BLaER1 (cell line): Measurements from ENCODE around the gene PIP4K2A.
"Not testable (repeated sequence)": the region's sequence is repeated elsewhere in the genome, so short reads cannot be mapped to it uniquely, and the experiment has no call there.

Experiments used
- H3K27ac ChIP-seq: shearing (Covaris generic); formaldehyde crosslinking; 2 replicates; pipeline ENCODE4 v1.8.1; 2022
- H3K27me3 ChIP-seq: shearing (Covaris generic); formaldehyde crosslinking; 2 replicates; pipeline ENCODE4 v1.8.1; 2022
- H3K36me3 ChIP-seq: shearing (Covaris generic); formaldehyde crosslinking; 2 replicates; pipeline ENCODE4 v1.8.1; 2022
- H3K4me1 ChIP-seq: shearing (Covaris generic); formaldehyde crosslinking; 2 replicates; pipeline ENCODE4 v1.8.1; 2022
- H3K4me2 ChIP-seq: shearing (Covaris generic); formaldehyde crosslinking; 2 replicates; pipeline ENCODE4 v1.8.1; 2022
- H3K4me3 ChIP-seq: shearing (Covaris generic); formaldehyde crosslinking; 2 replicates; pipeline ENCODE4 v1.8.1; 2022
- H3K9ac ChIP-seq: shearing (Covaris generic); formaldehyde crosslinking; 2 replicates; pipeline ENCODE4 v1.8.1; 2022
- H3K9me3 ChIP-seq: shearing (Covaris generic); formaldehyde crosslinking; 2 replicates; pipeline ENCODE4 v1.8.1; 2022
- H4K20me1 ChIP-seq: shearing (Covaris generic); formaldehyde crosslinking; 2 replicates; pipeline ENCODE4 v1.8.1; 2022
- Cebpa-rat ChIP-seq: shearing (Covaris generic); IDR thresholded peaks from 2 replicates; pipeline ENCODE4 v1.8.1; 2022

The PIP4K2A gene

DNA sequence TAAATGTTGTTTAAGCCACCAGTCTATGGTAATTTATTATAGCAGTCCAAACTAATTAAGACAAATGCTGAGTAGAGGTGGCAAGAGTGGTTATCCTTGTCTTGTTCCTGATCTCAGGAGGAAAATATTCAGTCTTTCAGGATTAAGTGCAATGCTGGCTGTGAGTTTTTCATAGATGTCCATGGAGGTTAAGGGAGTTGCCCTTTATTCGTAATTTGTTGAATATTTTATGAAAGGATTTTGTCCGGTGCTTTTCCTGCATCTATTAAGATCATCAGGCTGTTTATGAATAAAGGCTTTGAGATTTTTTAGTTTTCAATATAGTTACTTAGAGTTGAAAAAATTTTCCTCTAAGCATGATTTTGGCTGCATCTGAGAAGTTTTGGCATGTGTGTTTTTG is 186.9 kb downstream of the PIP4K2A start:
- H3K4me3 ChIP-seq, result no peak overlapping the region
- no peaks in the 10 kb centered on the region for H3K27me3 ChIP-seq
- H3K36me3 ChIP-seq, result 0 out of 2 replicates have a peak, but pooled peaks cover 6% of the 10 kb centered on the region
- H3K4me2 ChIP-seq, result no peak overlapping the region
- no peak overlapping the region for H3K27ac ChIP-seq
- H3K4me1 ChIP-seq, result no peaks in the 10 kb centered on the region
- H3K9me3 ChIP-seq, result peaks cover 39% of the 10 kb centered on the region
- no peak for TF ChIP-seq Cebpa-rat
- no peaks in the 10 kb centered on the region for H4K20me1 ChIP-seq
- H3K9ac ChIP-seq, result no peak overlapping the region

DNA sequence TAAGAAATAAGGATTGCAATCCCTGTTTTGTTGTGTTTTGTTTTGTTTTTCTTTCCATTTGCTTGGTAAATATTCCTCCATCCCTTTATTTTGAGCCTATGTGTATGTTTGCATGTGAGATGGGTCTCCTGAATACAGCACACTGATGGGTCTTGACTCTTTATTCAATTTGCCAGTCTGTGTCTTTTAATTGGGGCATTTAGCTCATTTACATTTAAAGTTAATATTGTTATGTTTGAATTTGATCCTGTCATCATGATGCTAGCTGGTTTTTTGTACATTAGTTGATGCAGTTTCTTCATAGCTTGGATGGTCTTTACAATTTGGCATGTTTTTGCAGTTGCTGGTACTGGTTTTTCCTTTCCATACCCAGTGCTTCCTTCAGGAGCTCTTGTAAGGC is 190.0 kb downstream of the PIP4K2A start:
- not testable (repeated sequence) for H3K4me2 ChIP-seq, H4K20me1 ChIP-seq, H3K27ac ChIP-seq, H3K4me1 ChIP-seq, H3K9ac ChIP-seq, H3K4me3 ChIP-seq, H3K27me3 ChIP-seq, H3K36me3 ChIP-seq
- peaks cover 27% of the 10 kb centered on the region for H3K9me3 ChIP-seq

DNA sequence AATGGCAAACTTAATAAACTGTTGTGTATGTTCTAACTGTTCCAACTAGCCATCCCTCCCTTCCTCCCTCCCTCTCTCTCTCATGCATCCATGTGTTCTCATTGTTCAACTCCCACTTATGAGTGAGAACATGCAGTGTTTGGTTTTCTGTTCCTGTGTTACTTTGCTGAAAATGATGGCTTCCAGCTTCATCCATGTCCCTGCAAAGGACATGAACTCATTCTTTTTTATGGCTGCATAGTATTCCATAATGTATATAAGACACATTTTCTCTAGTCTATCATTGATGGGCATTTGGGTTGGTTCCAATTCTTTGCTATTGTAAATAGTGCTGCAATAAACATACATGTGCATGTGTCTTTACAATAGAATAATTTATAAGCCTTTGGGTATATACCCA is 193.7 kb downstream of the PIP4K2A start:
- H3K4me1 ChIP-seq, H3K36me3 ChIP-seq, H3K27ac ChIP-seq, H3K4me2 ChIP-seq, H3K4me3 ChIP-seq, H3K9ac ChIP-seq, H3K27me3 ChIP-seq, H4K20me1 ChIP-seq: not testable (repeated sequence)
- peaks cover 21% of the 10 kb centered on the region for H3K9me3 ChIP-seq

DNA sequence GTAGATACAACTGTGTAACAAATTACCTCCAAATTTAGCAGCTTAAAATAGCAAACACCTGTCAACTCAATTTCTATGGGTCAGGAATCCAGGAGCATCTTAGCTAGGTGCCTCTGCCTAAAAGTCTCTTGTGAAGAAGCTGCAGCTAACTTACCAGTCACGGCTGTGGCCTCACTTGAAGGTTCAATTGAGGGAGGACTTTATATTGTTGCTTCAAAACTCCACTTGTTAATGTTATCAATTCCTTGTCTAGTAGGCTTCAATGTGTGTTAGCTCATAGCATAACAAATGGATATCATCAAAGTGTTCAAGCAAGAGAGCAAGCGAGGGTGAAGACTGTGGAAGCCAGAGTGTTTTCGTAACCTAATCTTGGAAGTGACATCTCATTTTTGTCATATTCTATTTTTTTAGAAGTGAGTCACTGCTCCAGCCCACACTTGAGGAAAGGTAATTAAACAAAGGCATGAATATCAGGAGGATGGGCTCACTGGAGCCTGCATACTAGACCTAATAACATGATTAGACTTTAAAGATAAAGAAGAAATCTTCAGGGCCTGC is 196.1 kb downstream of the PIP4K2A start:
- Histone ChIP-seq H3K36me3 (no peaks in the 10 kb centered on the region), H3K27me3 (no peaks in the 10 kb centered on the region), H3K9me3 (peaks cover 19% of the 10 kb centered on the region; the same call in 1 of the 2 replicates), H3K4me3 (no peak overlapping the region), H3K4me2 (no peak overlapping the region), H3K4me1 (no peaks in the 10 kb centered on the region), H3K9ac (no peak overlapping the region), H3K27ac (no peak overlapping the region), H4K20me1 (no peaks in the 10 kb centered on the region)
- no peak for TF ChIP-seq Cebpa-rat

DNA sequence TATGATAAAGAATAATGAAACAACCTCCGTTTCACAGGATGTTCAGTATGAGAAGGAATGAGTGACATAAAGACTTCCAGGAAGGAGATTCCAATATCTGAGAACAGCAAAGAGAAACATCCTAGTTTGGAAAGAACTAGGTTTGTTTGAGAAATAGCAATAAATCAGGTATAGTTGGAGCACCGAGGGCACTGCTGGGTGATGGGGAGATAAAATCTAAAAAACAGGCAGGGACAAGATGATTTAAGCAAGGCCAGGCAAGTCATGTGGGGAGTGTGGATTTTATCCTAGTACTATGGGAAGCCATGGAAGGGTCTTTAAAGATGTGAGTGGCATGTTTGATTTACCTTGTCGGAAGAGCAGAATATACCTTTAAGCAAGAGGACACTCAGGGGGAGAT is 199.4 kb downstream of the PIP4K2A start:
- H3K27me3 ChIP-seq, result no peaks in the 10 kb centered on the region
- no peak for TF ChIP-seq Cebpa-rat
- H3K4me1 ChIP-seq, result no peaks in the 10 kb centered on the region
- no peaks in the 10 kb centered on the region for H4K20me1 ChIP-seq
- H3K9ac ChIP-seq, result no peak overlapping the region
- H3K4me2 ChIP-seq, result no peak overlapping the region
- H3K27ac ChIP-seq, result no peak overlapping the region
- no peaks in the 10 kb centered on the region for H3K36me3 ChIP-seq
- peaks cover 27% of the 10 kb centered on the region; the same call in 1 of the 2 replicates for H3K9me3 ChIP-seq
- no peak overlapping the region for H3K4me3 ChIP-seq

DNA sequence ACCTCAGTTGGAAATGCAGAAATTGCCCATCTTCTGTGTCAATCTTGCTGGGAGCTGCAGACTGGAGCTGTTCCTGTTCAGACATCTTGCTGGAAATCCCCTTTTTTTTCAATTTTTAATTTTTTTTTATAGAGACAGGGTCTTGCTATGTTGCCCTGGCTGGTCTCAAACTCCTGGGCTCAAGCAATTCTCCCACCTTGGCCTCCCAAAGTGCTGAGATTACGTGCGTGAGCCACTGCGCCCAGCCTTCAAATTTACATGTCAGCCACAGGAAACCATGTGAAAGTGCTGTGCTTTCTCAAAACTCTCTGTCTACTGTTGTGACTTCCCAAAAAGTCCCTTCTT is 200.0 kb downstream of the PIP4K2A start:
- not testable (repeated sequence) for H3K9ac ChIP-seq, H3K36me3 ChIP-seq, H3K4me3 ChIP-seq, H3K4me1 ChIP-seq, H3K4me2 ChIP-seq, H3K27me3 ChIP-seq, H4K20me1 ChIP-seq, H3K27ac ChIP-seq
- peaks cover 30% of the 10 kb centered on the region for H3K9me3 ChIP-seq

DNA sequence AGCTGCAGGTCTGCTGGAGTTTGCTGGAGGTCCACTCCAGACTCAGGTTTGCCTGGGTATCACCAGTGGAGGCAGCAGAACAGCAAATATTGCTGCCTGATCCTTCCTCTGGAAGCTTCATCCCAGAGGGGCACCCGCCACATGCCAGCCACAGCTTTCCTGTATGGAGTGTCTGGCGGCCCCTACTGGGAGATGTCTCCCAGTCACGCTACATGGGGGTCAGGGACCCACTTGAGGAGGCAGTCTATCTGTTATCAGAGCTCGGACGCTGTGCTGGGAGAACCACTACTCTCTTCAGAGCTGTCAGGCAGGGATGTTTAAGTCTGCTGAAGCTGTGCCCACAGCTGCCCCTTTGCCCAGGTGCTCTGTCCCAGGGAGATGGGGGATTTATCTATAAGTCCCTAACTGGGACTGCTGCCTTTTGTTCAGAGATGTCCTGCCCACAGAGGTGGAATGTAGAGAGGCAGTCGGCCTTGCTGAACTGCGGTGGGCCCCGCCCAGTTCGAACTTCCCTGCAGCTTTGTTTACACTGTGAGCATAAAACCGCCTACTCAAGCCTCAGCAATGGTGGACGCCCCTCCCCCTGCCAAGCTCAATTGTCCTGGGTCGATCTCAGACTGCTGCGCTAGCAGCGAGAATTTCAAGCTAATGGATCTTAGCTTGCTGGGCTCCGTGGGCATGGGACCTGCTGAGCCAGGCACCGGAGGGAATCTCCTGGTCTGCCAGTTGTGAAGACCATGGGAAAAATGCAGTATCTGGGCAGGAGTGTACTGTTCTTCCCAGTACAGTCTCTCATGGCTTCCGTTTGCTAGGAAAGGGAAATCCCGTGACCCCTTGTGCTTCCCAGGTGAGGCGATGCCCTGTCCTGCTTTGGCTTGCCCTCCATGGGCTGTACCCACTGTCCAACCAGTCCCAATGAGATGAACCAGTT is 200.6 kb downstream of the PIP4K2A start:
- not testable (repeated sequence) for H3K4me2 ChIP-seq, H3K27me3 ChIP-seq, H4K20me1 ChIP-seq, H3K36me3 ChIP-seq, H3K4me3 ChIP-seq, H3K27ac ChIP-seq, H3K4me1 ChIP-seq, H3K9ac ChIP-seq
- peaks cover 36% of the 10 kb centered on the region for H3K9me3 ChIP-seq

DNA sequence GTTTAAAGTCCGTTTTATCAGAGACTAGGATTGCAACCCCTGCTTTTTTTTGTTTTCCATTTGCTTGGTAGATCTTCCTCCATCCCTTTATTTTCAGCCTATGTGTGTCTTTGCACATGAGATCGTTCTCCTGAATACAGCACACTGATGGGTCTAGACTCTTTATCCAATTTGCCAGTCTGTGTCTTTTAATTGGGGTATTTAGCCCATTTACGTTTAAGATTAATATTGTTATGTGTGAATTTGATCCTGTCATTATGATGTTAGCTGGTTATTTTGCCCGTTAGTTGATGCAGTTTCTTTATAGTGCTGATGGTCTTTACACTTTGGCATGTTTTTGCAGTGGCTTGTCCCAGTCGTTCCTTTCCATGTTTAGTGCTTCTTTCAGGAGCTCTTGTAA is 202.4 kb downstream of the PIP4K2A start:
- H3K4me1 ChIP-seq, H3K4me2 ChIP-seq, H4K20me1 ChIP-seq, H3K4me3 ChIP-seq, H3K9ac ChIP-seq, H3K27me3 ChIP-seq, H3K27ac ChIP-seq, H3K36me3 ChIP-seq: not testable (repeated sequence)
- H3K9me3 ChIP-seq, result peaks cover 37% of the 10 kb centered on the region

DNA sequence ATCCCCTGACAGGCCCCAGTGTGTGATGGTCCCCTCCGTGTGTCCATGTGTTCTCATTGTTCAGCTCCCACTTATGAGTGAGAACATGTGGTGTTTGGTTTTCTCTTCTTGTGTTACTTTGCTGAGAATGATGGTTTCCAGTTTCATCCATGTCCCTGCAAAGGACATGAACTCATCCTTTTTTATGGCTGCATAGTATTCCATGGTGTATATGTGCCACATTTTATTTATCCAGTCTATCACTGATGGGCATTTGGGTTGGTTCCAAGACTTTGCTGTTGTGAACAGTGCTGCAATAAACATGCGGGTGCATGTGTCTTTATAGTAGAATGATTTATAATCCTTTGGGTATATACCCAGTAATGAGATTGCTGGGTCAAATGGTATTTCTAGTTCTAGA is 206.2 kb downstream of the PIP4K2A start:
- not testable (repeated sequence) for H3K4me3 ChIP-seq, H3K27me3 ChIP-seq, H3K27ac ChIP-seq, H3K4me2 ChIP-seq, H3K4me1 ChIP-seq, H4K20me1 ChIP-seq, H3K36me3 ChIP-seq, H3K9ac ChIP-seq
- peaks cover 25% of the 10 kb centered on the region for H3K9me3 ChIP-seq

DNA sequence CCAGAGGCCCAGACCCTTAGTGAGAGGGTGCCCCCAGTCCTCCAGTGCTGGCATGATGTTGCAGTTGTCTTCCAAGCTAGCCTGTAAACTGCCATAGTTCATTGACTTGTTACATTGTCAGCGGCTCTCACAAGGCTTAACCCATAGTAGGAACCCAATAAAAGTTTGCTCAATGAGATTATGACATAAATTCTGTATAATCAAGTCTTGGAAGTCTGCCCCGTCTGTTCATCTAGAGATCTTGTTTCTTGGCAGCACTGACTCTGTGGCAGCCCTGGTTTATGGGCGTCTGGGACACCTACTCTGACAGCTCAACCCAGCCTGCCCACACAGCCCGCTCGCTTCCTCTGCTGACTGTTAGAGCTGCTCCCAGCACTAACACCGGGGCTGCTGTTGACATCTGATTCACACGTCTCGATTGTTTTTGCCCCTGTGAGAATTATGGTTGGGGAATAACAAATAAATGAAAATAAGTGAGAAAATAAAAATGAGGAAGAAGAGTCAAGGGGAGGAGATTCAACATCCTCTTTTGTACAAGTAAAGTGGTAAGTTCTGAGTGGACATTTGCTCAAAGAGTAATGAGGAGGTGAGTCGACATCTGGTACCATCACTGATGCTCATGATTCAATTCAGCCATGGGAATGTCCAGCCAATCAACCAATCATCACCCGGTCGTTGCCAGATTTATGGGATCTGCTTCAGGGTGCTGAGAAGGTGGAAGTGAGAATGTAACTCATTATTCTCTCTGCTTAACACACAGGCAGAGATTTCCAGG is 208.3 kb downstream of the PIP4K2A start:
- peaks cover 11% of the 10 kb centered on the region for H3K9me3 ChIP-seq
- no peak overlapping the region for H3K4me3 ChIP-seq
- H3K4me1 ChIP-seq, result peaks cover 6% of the 10 kb centered on the region; the same call in 1 of the 2 replicates
- H4K20me1 ChIP-seq, result no peaks in the 10 kb centered on the region
- no peaks in the 10 kb centered on the region for H3K36me3 ChIP-seq
- H3K27ac ChIP-seq, result no peak overlapping the region
- H3K4me2 ChIP-seq, result no peak overlapping the region
- H3K9ac ChIP-seq, result no peak overlapping the region
- TF ChIP-seq Cebpa-rat, result no peak
- H3K27me3 ChIP-seq, result no peaks in the 10 kb centered on the region
